ENCODE results near the gene BEX4. TPM values are rescaled to one million over a fixed set of nuclear protein-coding genes. Genes with fewer than 3 reads are reported as not detected.

The BEX4 gene
- total and polyA plus RNA-seq, 9 of the 15 experiments (the other 6 are each of a cell fraction or from before 2014, with no cell fraction given) = 74.6 to 399 (median 154) TPM

DNA sequence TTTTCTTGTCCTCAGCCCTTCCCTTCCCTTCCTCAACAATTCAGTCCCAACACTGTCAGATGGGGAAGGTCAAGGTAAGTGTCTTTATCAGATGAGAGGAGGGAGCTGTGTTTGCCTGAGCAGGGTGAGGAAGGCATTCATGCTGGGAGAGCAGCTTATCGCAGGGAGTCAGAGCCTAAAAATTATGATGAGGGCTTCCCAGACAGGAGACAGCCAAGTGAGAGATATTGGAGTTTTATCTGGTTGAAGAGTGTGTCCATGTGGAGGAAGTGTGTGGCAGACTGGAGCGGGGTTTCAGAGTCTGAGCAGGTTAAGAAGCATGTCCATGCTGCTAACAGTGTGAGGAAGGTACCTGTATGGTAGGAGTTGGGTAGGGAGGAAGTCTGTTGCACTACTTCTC is 18.4 kb downstream of the BEX4 start (continued):
- TF ChIP-seq, protein P1, sequence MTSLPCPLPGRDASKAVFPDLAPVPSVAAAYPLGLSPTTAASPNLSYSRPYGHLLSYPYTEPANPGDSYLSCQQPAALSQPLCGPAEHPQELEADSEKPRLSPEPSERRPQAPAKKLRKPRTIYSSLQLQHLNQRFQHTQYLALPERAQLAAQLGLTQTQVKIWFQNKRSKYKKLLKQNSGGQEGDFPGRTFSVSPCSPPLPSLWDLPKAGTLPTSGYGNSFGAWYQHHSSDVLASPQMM (CRISPR knock-in tag; IDR thresholded peaks at IDR 0.05) = no peak
- peak; percentile 69 for TF ChIP-seq MTA2 (IDR thresholded peaks at IDR 0.05; ENCODE audit: low read depth)
- TF ChIP-seq ZBED1 (IDR thresholded peaks at IDR 0.05) = peak; percentile 23; the same call in 1 of the 2 replicates
- TF ChIP-seq KDM1A (IDR thresholded peaks at IDR 0.05) = peak; percentile 76 to 78; a peak in 3 of 4 replicates
- TF ChIP-seq, protein P2, sequence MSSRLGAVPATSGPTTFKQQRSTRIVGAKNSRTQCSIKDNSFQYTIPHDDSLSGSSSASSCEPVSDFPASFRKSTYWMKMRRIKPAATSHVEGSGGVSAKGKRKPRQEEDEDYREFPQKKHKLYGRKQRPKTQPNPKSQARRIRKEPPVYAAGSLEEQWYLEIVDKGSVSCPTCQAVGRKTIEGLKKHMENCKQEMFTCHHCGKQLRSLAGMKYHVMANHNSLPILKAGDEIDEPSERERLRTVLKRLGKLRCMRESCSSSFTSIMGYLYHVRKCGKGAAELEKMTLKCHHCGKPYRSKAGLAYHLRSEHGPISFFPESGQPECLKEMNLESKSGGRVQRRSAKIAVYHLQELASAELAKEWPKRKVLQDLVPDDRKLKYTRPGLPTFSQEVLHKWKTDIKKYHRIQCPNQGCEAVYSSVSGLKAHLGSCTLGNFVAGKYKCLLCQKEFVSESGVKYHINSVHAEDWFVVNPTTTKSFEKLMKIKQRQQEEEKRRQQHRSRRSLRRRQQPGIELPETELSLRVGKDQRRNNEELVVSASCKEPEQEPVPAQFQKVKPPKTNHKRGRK (tag; IDR thresholded peaks at IDR 0.05) = no peak
- peak in 1 of 3 experiments; percentile 7 for TF ChIP-seq YY1 (IDR thresholded peaks at IDR 0.05; ENCODE audit: borderline replicate concordance in 1 of 3, control insufficient read depth in 1 of 3, extremely low read depth in 1 of 3, insufficient read depth in 3 of 3, insufficient read length in 1 of 3, insufficient replicate concordance in 2 of 3, low read depth in 1 of 3, low read length in 2 of 3)
- TF ChIP-seq, protein P3, sequence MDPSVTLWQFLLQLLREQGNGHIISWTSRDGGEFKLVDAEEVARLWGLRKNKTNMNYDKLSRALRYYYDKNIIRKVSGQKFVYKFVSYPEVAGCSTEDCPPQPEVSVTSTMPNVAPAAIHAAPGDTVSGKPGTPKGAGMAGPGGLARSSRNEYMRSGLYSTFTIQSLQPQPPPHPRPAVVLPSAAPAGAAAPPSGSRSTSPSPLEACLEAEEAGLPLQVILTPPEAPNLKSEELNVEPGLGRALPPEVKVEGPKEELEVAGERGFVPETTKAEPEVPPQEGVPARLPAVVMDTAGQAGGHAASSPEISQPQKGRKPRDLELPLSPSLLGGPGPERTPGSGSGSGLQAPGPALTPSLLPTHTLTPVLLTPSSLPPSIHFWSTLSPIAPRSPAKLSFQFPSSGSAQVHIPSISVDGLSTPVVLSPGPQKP (CRISPR knock-in tag; IDR thresholded peaks at IDR 0.05) = no peak
- no peak for TF ChIP-seq TAF1 (IDR thresholded peaks at IDR 0.05; ENCODE audit: control insufficient read depth, extremely low read depth, insufficient read depth, low read length, severe bottlenecking)
- TF ChIP-seq EP300 (IDR thresholded peaks at IDR 0.05; ENCODE audit: low read length) = peak; percentile 92
- TF ChIP-seq ZNF589 (CRISPR knock-in tag; IDR thresholded peaks at IDR 0.05; ENCODE audit: low read depth) = no peak
- TF ChIP-seq, protein P4, sequence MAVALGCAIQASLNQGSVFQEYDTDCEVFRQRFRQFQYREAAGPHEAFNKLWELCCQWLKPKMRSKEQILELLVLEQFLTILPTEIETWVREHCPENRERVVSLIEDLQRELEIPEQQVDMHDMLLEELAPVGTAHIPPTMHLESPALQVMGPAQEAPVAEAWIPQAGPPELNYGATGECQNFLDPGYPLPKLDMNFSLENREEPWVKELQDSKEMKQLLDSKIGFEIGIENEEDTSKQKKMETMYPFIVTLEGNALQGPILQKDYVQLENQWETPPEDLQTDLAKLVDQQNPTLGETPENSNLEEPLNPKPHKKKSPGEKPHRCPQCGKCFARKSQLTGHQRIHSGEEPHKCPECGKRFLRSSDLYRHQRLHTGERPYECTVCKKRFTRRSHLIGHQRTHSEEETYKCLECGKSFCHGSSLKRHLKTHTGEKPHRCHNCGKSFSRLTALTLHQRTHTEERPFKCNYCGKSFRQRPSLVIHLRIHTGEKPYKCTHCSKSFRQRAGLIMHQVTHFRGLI (CRISPR knock-in tag; IDR thresholded peaks at IDR 0.05) = no peak
- TF ChIP-seq, protein P5, sequence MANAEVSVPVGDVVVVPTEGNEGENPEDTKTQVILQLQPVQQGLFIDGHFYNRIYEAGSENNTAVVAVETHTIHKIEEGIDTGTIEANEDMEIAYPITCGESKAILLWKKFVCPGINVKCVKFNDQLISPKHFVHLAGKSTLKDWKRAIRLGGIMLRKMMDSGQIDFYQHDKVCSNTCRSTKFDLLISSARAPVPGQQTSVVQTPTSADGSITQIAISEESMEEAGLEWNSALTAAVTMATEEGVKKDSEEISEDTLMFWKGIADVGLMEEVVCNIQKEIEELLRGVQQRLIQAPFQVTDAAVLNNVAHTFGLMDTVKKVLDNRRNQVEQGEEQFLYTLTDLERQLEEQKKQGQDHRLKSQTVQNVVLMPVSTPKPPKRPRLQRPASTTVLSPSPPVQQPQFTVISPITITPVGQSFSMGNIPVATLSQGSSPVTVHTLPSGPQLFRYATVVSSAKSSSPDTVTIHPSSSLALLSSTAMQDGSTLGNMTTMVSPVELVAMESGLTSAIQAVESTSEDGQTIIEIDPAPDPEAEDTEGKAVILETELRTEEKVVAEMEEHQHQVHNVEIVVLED (CRISPR knock-in tag; IDR thresholded peaks at IDR 0.05) = no peak
- TF ChIP-seq POLR2A (conservative IDR thresholded peaks at IDR 0.05) = no peak
- peak; percentile 79 for TF ChIP-seq HDAC3 (IDR thresholded peaks at IDR 0.05; ENCODE audit: borderline replicate concordance, partially characterized antibody)
- peak; percentile 12 for TF ChIP-seq CCNT2 (IDR thresholded peaks at IDR 0.05; ENCODE audit: borderline replicate concordance, extremely low read depth, insufficient read length, low read depth, low read length)
- no peak for TF ChIP-seq PHF8 (IDR thresholded peaks at IDR 0.05; ENCODE audit: borderline replicate concordance, low read length)
- no peak; the same call in 1 of the 2 replicates for TF ChIP-seq PHB2 (IDR thresholded peaks at IDR 0.05; ENCODE audit: low read depth)
- TF ChIP-seq U2AF2 (optimal IDR thresholded peaks at IDR 0.05; ENCODE audit: low read depth, low read length) = no peak
- TF ChIP-seq, protein P6, sequence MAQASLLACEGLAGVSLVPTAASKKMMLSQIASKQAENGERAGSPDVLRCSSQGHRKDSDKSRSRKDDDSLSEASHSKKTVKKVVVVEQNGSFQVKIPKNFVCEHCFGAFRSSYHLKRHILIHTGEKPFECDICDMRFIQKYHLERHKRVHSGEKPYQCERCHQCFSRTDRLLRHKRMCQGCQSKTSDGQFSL (CRISPR knock-in tag; IDR thresholded peaks at IDR 0.05) = no peak
- TF ChIP-seq, protein P6 (tag; IDR thresholded peaks at IDR 0.05) = no peak
- TF ChIP-seq GATAD2B (IDR thresholded peaks at IDR 0.05; ENCODE audit: borderline replicate concordance) = no peak

All from K562 (cell line).